ENCODE measurements around the gene DUSP22. TPM values are rescaled to one million over a fixed set of nuclear protein-coding genes. Genes with fewer than 3 reads are reported as not detected.

DUSP22 gene
- total RNA-seq, 2 donors from 2014 or later, result 22.2 to 33.3 TPM

- H3K36me3 Mint-ChIP-seq, result peaks cover 10 to 20% of the 10 kb centered on the region in 2 donors
- ATAC-seq (no peak), DNase-seq (ENCODE audit: low spot score in 2 of 2) (no peak)
- peak overlapping the region in 1 of 2 donors; percentile 97 for H3K27ac Mint-ChIP-seq
- no peaks in the 10 kb centered on the region for H3K9me3 Mint-ChIP-seq
Measured at GRCh38 chr6:290111-290922, 2.0 kb upstream of the DUSP22 start.

DNA sequence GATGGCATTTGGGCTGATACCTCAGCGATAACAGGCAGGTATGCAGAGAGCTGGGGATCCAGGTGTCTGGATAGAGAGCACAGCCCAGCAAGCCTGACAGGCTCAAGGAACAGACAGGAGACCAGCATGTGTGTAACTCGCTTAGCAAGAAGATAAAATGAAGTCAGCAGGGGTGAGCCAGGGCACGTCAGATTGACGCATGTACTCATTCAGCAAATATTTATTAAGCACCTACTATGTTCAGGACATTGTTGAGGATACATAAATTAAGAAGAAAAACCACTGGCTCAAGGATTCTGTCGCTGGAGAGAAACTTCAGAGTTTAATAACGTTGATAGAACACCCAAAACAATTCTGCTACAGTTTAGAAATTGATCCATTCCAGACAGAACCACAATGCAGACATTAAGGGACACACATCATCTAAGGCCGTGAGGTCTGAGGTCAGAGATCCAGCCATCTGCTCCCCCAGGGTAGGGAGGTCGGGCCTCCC lies 1.0 kb upstream of the DUSP22 start:
- DNase-seq (ENCODE audit: low spot score in 2 of 2), result no peak
- Mint-ChIP-seq H3K9me3 (no peaks in the 10 kb centered on the region), H3K36me3 (peaks cover 10 to 20% of the 10 kb centered on the region in 2 donors), H3K27ac (peak overlapping the region; percentile 32 to 97)
- no peak for ATAC-seq

- H3K27ac Mint-ChIP-seq, result peak overlapping the region; percentile 90 to 97
- DNase-seq (ENCODE audit: low spot score in 2 of 2) (peak in 1 of 2 donors; percentile 82), ATAC-seq (peak; percentile 42 to 59)
- no peaks in the 10 kb centered on the region for H3K9me3 Mint-ChIP-seq
- H3K36me3 Mint-ChIP-seq, result peaks cover 10 to 20% of the 10 kb centered on the region in 2 donors
Measured at GRCh38 chr6:292506-293192, 362 bp downstream of the DUSP22 start.

DNA sequence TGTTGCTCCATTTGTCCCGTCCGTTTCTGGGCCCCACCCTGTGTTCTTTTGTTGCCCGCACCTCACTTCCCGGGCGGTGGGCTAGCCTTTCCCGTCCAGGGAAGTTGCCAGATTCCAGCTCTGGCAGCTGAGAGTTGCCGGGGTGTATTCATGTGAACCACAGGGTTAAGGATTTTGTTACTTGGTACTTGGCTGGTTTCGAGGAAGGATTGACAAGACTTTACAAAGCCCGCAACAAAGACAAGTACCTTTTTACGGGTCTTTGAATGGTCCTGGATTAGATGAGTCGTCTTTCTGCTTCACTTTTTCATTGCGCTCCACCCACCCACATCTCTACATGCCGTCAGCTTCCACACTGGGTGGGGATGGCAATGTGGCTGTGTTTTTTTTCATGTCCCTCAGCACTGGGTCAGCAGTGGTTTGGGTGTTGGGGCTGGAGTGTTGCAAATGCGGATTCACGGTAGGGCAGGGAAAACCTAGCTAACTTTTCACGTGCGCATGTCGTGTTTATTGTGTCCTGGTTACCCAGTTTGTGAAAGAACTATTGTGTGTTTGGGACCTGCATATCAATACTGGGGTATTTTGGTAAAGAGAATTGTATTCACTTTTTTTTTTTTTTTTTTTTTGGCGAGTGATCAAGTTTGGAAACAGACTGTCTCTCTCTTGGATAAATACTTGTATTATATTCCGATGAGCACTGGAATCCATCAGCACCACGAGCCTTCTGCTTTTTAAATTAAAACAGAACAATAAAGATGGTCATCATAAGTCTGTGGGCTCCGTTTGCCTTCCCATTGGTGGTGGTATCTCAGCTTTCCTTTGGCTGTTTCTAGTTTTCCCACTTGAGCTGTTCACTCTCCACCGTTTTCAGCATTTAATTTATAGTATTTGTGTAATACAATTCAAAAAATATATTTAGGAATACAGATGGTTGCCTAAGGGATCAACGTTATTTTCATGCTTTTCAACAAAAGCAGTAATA lies 1.2 kb downstream of the DUSP22 start:
- DNase-seq (ENCODE audit: low spot score in 2 of 2) (peak; percentile 31 to 69), ATAC-seq (peak; percentile 11 to 36)
- Mint-ChIP-seq H3K27ac (peak overlapping the region; percentile 90 to 97), H3K36me3 (peaks cover 10 to 17% of the 10 kb centered on the region in 2 donors), H3K9me3 (no peaks in the 10 kb centered on the region)

DNA sequence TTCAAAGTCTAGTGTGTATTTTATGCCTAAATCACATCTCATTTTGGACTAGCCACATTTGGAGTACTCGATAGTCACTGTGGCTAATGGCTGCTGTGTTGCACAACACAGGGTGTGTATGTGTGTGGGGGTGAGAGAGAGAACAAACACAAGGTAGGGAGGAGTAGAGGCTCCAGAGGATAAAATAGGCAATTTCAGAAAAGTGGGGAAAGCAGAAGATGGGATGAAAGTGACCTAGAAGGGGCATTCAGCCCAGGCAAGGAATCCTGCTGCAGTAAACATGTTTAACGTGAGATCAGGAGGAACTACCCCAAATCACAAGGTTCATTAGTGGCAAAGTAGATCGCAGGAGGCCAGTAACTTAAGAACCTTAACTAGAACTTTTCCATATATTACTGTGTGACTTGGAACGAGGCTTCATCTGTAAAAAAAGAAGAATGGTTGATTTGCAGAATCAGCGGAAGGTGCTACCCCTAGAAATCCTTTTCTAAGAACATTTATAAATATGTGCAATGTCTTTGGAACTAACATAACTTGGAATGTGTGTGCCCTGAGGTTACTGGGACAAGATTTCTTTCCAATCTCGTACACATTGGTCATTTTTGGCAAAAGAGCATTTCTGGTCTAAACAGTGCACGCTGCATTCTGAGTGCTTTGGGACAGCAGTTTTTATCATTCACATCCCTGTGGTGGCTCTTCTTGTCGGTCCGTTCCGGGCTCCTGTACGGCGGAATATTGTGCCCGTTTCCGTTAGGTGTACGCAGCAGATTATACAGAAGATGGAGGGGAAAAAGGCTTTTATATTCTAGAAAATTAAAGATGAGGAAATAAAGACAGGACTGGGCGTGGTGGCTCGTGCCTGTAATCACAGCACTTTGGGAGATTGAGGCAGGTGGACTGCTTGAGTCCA lies 2.6 kb downstream of the DUSP22 start:
- ATAC-seq, result no peak
- H3K27ac Mint-ChIP-seq, result no peak overlapping the region

GRCh38 chr6:296151-297122 lies 4.2 kb downstream of the DUSP22 start:
- ATAC-seq, result no peak
- Mint-ChIP-seq H3K9me3 (no peaks in the 10 kb centered on the region), H3K36me3 (peaks cover 9 to 10% of the 10 kb centered on the region in 2 donors), H3K27ac (peak overlapping the region in 1 of 2 donors; percentile 34)
- no peak for DNase-seq (ENCODE audit: low spot score in 2 of 2)

More for the DNA sequence above, 2.6 kb downstream of the DUSP22 start:
- peaks cover 10 to 13% of the 10 kb centered on the region in 2 donors for H3K36me3 Mint-ChIP-seq
- DNase-seq (ENCODE audit: low spot score in 2 of 2), result no peak
- no peaks in the 10 kb centered on the region for H3K9me3 Mint-ChIP-seq

DNA sequence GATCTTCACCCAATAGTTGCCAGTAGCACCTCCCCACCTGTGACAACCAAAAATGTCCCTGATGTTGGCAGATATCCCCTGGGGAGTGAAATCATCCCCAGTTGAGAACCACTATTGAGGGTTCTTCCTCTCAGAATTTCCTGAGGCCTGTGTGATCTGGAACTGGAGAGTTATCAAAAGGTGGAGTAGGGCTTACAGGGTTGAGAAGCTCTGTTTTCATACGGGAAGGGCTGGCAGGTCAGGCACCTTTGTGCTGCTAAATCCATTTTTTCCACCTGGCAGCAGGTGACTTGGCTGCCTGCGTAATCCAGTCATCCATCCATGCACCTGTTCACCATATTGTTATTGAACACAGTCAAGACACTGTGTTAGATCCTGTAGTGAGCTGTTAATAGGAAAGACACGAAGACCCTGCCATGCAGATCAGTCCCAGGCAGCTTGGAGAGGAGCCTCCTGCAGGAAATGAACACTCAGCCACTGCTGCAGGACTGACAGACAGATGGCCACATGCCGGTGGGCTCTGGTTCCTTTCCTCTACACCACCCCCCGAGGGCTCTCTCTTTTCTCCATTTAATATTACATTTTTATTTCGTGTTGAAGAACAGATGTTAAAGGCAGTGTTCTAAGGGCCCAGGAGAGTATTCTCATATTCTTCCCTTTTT lies 5.4 kb downstream of the DUSP22 start:
- H3K27ac Mint-ChIP-seq, result no peak overlapping the region
- peaks cover 9 to 10% of the 10 kb centered on the region in 2 donors for H3K36me3 Mint-ChIP-seq
- no peak for ATAC-seq
- no peak for DNase-seq (ENCODE audit: low spot score in 2 of 2)
- H3K9me3 Mint-ChIP-seq, result no peaks in the 10 kb centered on the region

DNA sequence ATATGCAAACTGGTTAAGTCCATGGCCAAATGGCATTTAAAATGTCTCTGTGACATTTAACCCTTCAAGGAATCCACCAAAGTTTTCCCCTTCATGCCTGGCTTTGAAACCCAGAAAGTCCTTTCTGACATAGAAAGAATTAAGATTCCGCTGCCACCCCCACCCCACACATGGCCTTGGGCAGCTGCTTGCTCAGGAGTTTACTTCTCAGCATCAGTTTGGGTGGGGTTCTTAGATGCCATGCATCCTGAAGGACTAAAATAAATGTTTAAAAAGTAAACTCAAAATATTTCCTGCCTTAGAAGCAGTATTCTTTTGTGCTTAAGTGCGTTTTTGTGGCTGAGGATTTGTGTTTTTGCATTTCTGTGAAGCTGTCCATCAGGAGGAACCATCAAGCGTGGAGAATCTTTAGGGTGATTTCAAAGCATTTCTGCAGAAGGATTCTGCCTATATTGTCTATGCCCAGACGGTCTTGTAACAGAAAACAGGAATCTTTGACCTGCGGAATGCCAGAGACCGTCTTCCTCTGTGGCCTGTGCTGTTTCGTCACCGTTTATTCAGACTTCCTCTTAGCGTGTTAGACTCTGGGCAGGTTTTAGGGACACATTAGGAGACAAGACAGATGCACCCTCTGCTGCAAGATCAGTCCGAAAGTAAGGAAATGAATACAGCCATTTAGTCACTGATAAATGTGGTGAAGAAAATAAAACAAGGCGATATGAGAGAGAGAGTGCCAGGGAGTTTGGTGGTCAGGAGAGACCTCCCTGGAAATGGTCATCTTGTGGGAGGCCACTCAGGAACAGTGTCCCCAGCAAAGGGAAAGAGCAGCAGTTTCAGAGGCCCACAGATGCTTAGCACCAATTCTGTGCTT lies 6.2 kb downstream of the DUSP22 start:
- Mint-ChIP-seq H3K9me3 (no peaks in the 10 kb centered on the region), H3K27ac (no peak overlapping the region), H3K36me3 (peaks cover 2% of the 10 kb centered on the region in 2 donors)
- ATAC-seq (peak in 1 of 2 donors; percentile 23), DNase-seq (ENCODE audit: low spot score in 2 of 2) (no peak)

DNA sequence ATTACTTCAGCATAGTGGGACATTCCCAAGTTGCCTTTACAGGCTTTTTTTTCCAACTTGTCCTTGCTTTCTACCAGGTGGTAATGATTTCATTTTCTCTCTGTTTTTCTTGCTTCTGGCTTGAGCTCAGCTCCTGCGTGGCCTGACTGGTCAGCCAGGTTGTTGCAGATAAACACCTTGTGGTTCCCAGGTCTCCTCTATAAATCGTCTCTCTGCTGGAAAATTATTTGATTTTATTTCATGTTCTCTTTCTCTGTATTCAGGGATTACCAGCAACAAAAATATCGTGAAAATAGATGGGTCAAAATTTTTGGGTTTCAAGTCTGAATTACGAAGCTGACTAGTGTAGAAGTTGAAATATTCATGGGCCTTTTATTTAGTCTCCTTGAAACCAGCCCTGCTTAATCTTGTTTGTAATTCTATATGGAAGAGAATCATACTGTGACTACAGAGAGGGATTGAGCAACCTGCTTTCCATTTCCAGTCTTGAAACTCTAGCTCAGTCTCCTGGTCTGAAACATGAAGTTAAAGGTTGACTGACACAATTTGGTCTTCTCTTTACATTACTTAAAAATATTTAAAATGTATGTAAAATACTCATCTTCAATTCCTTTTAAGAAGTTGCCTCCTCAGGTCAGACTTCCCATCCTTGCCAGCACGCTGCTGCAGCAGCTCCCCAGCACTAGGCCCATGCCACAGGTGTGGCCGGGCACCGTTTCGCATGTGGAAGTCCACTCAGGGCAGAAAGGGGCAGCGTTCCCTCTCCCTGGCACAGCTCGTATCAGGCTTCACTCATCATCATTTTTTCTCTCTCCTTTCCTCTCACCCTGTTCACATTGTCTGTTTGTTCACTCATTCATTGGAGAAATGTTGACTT lies 7.1 kb downstream of the DUSP22 start:
- no peak for DNase-seq (ENCODE audit: low spot score in 2 of 2)
- Mint-ChIP-seq H3K9me3 (no peaks in the 10 kb centered on the region), H3K27ac (no peak overlapping the region), H3K36me3 (no peaks in the 10 kb centered on the region)
- no peak for ATAC-seq

GRCh38 chr6:300026-300425 lies 7.7 kb downstream of the DUSP22 start:
- Mint-ChIP-seq H3K27ac (no peak overlapping the region), H3K36me3 (no peaks in the 10 kb centered on the region), H3K9me3 (no peaks in the 10 kb centered on the region)
- no peak for ATAC-seq
- no peak for DNase-seq (ENCODE audit: low spot score in 2 of 2)

DNA sequence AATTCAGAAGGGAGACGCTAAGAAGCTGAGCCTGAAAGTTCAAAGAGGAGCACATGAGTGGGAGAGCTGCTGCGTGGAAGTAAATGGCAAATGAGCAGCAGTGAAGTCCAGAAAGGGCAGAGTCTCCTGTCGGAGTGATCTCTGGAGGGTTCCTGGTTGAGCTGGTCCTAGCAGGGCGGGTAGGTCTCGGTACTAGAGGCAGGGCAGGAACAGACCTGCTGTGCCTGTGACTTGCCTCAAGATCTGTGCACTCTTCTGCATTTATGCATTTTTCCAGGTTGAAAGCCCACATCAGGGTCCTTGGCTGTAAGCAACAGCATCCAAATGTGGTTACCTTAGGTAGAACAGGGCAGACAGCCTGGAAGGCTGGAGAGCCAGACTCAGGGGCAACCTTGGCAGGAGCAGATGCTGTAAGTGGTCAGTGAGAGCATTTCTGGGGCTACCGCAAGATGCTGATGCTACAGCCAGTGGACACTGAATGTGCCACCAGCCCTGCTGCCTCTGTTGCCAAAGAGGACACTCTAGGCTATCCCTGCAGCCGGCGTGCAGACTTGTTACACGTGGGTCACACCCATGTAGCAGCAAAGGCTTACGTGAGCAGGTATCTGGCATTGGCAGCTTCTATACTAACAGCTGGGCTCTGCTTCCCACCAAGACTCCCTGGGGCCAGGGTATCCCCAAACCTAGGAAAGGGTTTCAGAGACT lies 8.4 kb downstream of the DUSP22 start:
- DNase-seq (ENCODE audit: low spot score in 2 of 2) (no peak), ATAC-seq (no peak)
- H3K36me3 Mint-ChIP-seq, result no peaks in the 10 kb centered on the region
- H3K27ac Mint-ChIP-seq, result no peak overlapping the region
- H3K9me3 Mint-ChIP-seq, result no peaks in the 10 kb centered on the region

DNA sequence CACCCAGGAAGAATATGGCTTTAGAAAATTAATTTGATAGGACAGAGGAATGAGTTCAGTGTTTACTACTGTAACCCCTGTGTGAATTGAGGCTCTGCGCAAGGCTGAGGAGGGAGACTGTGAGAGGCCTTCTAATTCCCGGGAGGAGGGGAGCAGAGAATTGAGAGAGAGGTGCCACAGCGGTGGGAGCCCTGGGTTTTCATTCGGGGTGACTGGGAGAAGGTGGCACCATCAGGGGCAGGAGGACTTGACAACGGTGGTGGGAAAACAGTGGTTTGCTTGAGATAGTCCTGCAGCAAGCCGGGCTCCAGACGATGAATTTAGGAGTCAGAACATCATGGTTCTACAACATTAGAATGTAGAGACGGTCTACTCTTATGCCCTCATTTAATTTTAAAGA lies 9.2 kb downstream of the DUSP22 start:
- Mint-ChIP-seq H3K9me3 (no peaks in the 10 kb centered on the region), H3K36me3 (no peaks in the 10 kb centered on the region), H3K27ac (no peak overlapping the region)
- no peak for ATAC-seq
- DNase-seq (ENCODE audit: low spot score in 2 of 2), result no peak
